22Rv1 (cell line): ENCODE data around the gene NELFE.
"Not testable (repeated sequence)": the region's sequence is repeated elsewhere in the genome, so short reads cannot be mapped to it uniquely, and the experiment has no call there.

Source experiments
- ZFX ChIP-seq: fragments of 450-650 bp; IDR thresholded peaks from 2 replicates; pipeline ENCODE4 v1.6.1; 2017; ENCODE audit warnings: antibody characterized with exemption, borderline replicate concordance
- TF ChIP-seq, protein P1 (sequence below): fragments of 450-650 bp; IDR thresholded peaks from 2 replicates; pipeline ENCODE4 v1.5.1; 2017; ENCODE audit warnings: mild to moderate bottlenecking

DNA sequence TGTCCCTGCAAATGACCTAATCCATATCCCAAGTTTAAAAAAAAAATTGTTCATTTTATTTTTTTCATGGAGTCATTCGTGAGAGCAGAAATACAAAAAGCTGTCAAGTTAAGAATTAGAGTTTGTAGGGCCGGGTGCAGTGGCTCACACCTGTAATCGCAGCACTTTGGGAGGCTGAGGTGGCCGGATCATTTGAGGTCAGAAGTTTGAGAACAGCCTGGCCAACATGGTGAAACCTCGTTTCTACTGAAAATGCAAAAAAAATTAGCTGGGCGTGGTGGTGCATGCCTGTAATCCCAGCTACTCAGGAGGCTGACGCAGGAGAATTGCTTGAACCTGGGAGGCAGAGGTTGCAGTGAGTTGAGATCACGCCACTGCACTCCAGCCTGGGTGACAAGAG, 52.0 kb downstream of the NELFE start:
- TF ChIP-seq, protein P1, sequence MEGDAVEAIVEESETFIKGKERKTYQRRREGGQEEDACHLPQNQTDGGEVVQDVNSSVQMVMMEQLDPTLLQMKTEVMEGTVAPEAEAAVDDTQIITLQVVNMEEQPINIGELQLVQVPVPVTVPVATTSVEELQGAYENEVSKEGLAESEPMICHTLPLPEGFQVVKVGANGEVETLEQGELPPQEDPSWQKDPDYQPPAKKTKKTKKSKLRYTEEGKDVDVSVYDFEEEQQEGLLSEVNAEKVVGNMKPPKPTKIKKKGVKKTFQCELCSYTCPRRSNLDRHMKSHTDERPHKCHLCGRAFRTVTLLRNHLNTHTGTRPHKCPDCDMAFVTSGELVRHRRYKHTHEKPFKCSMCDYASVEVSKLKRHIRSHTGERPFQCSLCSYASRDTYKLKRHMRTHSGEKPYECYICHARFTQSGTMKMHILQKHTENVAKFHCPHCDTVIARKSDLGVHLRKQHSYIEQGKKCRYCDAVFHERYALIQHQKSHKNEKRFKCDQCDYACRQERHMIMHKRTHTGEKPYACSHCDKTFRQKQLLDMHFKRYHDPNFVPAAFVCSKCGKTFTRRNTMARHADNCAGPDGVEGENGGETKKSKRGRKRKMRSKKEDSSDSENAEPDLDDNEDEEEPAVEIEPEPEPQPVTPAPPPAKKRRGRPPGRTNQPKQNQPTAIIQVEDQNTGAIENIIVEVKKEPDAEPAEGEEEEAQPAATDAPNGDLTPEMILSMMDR = not testable (repeated sequence)
- not testable (repeated sequence) for TF ChIP-seq ZFX
